Vein endothelial cell (primary cell): Measurements from ENCODE around the gene PIR. TPM values are rescaled to one million over a fixed set of nuclear protein-coding genes. Genes with fewer than 3 reads are reported as not detected.

ENCODE experiments used
- total RNA-seq: library from RNA; depleted of rRNA; stranded (reverse); fragments of >200 nt; gene quantifications from 2 replicates; pipeline ENCODE4 v1.2.3, GENCODE V29; 2012

The PIR gene
- total RNA-seq, result 77.7 and 127 TPM in 2 replicates

DNA sequence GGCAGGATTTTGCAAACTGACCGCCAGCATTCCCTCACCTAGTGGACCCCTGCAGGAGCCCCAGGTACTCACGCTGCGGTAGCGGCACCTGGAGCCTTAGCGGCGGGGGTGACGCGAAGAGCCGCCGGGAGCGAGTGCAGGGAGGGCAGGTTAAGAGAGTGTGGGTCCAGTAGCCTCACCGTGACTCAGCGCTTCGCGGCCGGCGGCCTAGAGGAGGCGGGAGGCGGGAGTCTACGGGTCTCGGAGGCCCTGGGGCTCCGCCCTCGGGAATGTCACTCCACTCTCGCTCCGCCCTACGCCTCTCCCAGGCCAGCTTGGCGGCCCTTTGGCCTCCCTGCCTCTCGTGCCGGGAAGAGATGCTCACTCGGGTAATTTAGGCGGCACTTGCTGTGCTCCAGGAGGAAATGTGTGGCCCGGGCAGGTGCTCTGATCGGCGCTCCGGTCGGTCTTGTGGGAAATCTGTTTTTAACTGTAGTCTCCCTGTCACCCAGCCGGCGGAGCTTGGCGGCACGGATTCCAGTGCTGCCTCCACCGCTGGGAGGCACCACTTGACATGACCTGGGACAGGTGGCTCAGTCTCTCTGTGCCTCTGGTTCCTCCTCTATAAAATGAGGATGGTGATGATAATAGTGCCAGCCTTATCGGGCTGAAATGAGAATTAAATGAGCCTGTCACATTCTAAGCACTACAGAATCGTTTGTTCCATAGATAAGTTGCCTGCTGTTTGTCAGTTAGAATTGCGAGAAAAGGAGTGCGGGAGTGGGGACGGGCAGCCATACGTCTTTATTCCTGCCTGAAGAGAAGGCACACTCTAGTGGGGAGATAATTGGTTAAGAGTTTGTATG, at the start of gene PIR:
TSS of gene PIR (minus strand) at position 216 of the 845 bp plus-strand sequence. CDS start 2,076 bp downstream, outside the sequence.

DNA sequence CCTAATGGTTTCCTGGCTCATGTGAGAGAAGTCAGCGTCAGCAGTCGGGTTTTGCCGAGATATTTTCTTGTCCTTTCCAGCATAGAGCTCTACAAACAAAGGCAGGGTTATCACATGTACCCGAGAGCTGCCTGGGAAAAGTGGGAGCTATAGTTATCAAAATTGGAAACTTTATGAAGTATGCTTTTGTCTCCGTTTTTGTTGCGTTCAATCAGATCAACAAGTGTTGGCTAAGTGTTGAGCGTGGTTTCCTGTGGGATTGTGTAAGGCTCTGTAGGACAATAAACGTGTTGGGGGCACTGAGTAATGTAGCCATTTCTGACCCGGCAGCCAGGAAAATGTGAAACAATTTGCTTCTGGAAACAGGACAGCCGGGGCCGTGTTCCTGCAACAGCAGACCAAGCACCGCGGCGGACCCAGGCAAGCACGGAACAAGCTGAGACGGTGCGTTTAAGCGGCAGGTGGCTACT, 7.4 kb upstream of the PIR start, which contains the start of gene BMX:
TSS of gene BMX (plus strand) at position 311 of the 470 bp plus-strand sequence. CDS start 7,547 bp downstream, outside the sequence.

DNA sequence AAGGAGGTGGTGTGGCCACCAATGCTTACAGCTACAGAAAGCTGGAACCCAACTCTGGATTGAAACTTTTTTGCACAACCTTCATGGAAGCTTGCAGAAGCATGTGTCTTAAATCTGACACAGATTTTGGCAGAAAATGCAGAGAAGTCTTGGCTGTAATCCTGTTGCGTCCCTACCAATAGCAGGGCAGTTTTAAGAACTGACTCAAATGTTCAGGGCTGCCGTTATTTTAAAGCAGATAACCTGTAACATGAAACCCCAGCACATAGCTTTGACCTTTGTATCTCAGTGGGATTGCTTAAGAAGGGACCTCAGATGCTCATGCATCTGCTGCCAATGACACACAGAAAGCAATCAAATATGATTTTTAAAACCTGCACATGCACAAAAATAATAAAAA, 108.8 kb downstream of the PIR start, which contains the start of gene VEGFD:
TSS of gene VEGFD (minus strand) at position 110 of the 400 bp plus-strand sequence. CDS start 467 bp downstream, outside the sequence.

DNA sequence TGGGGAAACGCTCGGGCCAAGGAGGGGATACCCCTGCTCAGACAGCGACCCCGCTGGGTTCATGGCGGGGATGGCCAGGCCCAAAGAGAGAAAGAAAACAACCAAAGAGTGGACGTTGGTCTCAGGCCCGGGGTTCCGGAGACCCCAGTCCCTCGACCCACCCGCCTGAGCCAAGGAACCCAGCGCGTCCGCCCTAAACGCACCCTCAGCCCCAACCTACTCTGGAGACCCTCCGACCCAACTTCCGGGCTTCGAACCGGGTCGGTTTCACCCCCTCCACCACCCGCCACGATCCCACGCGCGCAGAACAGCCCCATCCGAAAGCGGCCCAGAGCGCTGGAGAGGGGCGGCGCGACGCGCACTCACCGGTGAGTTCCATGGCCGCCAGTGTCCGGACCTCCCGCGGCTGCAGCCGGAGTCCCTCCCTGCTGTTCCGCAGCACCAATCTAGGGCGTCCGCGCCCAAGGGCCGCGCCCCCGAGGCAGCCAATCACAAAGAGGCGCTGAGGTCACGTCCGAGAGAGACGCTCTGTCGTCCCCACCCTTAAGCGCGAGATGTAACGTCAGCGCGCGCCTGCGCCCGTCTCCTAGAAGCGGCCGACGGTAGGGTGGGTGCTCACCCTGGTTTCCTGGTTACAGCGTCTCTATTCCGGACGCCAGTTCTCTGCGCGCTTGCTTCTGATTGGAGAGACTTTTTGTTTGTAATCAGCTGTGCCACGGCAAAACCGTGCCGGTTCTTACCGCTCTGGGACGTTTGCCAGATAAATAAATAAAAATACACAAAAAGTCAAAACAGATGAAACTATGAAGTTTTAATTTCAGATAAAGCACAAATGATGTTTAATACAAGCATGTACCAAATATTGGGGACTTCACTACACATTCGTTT, 157.8 kb downstream of the PIR start, which contains the start of gene PIGA:
TSS of gene PIGA (minus strand) at position 389 of the 888 bp plus-strand sequence. CDS start 3,593 bp downstream, outside the sequence.

Other genes with a start within 250 kb of the PIR start
- gene ASB9, start 223.2 kb downstream of the PIR start, total RNA-seq, result 9.1 and 14.2 TPM in 2 replicates
- not detected in 2 replicates for gene ASB11, start 177.7 kb downstream of the PIR start, total RNA-seq
- 6.5 and 12.1 TPM in 2 replicates for gene PIGA, start 157.8 kb downstream of the PIR start, total RNA-seq
- 0.38 and 0.65 TPM in 2 replicates for gene VEGFD, start 108.9 kb downstream of the PIR start, total RNA-seq
- 119 and 162 TPM in 2 replicates for gene BMX, start 7.5 kb upstream of the PIR start, total RNA-seq
- gene ACE2, start 107.6 kb upstream of the PIR start, total RNA-seq, result not detected in 2 replicates
- gene CLTRN, start 171.5 kb upstream of the PIR start, total RNA-seq, result 0.33 TPM in 1 of 2 replicates, not detected in the other
- gene CA5B, start 244.9 kb upstream of the PIR start, total RNA-seq, result 4.9 and 5.7 TPM in 2 replicates